ENCODE data around the gene DERL2. TPM values are rescaled to one million over a fixed set of nuclear protein-coding genes. Genes with fewer than 3 reads are reported as not detected.
"Not testable (repeated sequence)": the region's sequence is repeated elsewhere in the genome, so short reads cannot be mapped to it uniquely, and the experiment has no call there.

The DERL2 gene
- total RNA-seq, 1 donor from 2014 or later: 23.9 TPM

DNA sequence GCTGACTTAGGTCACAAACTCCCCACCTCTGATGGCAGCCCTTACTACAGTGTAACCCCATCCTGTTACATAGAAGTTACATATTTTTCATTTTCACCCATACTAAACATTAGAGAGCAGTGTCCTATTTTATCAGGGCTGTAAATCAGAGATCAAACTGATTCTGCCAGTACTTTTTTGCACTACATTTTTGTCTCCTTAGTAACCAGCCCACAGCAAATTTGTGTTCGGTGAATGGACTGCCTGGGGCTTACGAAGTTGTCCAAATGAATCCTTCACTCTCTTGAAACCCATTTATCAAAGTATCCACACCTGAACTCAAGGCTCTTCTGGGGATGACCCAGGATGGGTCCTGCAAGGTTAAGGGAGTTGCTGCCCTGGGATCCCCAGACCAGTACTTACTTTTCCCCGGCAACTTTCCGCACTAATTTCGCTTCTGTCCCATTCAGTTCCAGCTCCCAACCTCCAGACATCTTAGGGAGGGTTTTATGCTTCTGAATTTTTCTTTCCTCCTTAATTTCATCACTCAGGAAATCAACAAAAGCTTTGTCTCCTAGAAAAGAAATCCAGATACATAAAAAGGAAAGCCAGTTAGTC, 48.2 kb downstream of the DERL2 start:
- no peak for DNase-seq

DNA sequence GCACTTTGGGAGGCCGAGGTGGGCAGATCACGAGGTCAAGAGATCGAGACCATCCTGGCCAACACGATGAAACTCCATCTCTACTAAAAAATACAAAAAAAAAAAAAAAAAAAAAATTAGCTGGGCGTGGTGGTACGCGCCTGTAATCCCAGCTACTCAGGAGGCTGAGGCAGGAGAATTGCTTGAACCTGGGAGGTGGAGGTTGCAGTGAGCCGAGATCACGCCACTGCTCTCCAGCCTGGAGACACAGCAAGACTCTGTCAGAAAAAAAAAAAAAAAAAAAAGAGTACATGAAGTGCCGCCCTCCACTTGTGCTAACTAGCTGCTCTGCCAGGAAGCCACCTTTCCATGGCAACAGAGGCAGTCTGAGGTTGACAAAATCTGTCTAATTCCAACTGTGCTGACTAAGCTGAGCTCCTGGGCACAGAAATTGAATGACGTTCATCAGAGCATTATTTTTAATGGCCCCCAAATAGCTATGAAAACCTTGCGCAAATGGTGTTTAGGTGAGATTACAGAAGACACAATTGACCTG, 50.1 kb downstream of the DERL2 start:
- not testable (repeated sequence) for DNase-seq

DNA sequence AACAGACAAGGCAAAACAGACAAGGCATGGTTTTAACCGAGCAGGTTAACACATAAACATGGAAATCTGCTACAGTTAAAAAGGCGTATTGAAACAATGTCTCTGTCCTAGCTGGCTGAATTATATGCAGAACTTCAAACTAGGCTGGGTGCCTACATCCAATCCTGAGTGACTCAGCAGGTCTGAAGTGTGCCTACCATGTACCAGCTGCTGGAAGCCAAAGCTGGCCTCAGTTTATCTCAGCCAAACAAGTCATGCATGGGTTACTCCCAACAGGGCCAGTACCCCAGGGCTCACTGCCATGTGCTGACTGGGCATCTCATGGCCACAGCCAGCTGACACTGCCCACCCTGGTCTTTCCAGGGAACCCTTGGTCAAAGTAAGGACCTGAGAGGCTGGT, 51.0 kb downstream of the DERL2 start:
- DNase-seq: no peak

DNA sequence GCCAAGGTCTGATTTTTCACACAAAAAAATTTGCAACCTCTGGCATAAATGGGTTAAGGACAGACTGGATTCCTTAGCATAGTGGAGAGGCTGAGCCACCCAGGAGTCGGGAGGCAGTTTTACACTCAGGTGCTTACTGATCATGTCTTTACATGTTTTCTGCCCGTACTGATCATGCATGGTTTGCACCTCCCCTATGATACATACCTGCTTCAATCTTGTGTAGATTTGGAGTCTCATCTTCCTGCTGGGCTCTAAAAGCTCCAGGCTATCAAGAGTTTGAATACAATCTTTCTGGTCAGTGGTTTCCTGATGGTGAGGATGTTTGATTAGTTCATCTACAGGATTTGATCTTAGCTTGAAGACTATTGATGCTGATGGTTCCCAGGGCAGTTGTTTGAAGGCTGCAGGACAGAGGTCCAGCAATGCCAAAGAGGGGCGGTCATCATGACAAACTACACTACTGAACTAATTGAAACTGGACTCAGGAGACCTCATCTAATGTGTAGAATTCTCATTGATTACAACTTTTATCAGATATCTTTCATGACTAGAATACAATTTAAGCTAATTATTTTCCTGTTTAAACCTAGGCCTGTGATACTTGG, 53.9 kb downstream of the DERL2 start:
- DNase-seq: no peak

DNA sequence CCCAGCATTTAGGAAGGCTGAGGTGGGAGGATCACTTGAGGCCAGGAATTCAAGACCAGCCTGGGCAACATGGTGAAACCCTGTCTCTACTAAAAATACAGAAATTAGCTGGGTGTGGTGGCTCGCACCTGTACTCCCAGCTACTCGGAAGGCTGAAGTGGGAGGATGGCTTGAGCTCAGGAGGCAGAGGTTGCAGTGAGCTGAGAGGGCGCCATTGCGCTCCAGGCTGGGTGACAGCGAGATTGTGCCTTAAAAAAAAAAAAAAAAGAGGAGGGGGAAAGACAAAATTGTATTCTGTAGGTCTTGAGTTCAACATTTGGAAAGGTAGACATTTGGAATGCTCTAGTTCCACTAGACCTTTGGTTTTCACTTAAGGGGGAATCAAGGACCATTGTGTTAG, 54.7 kb downstream of the DERL2 start:
- not testable (repeated sequence) for DNase-seq

DNA sequence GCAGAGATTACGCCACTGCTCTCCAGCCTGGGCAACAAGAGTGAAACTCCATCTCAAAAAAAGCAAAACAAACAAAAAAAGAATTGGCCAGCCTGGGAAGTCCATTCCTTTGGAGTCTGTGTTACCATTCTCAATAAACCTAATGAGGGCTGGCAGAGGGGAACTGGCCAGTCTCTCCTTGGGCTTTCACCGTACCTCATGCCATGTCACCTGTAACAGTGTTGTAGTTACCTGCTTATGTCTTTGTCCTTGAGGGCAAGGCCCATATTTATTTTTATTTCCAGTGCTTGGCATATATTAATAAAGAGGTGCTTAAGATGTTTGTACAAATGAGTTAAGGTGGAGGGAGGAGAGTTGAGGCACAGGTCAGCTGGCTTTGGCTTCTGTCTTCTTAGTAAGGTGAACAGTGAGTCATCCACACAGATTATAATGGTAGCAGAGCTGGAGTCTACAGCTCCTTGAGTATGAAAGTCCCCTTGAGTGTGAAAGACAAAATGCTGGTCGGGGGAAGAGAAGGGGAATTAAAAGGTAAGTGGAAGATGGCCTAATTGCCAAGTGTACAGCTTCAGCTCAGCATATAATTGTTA, 55.5 kb downstream of the DERL2 start:
- DNase-seq: no peak

DNA sequence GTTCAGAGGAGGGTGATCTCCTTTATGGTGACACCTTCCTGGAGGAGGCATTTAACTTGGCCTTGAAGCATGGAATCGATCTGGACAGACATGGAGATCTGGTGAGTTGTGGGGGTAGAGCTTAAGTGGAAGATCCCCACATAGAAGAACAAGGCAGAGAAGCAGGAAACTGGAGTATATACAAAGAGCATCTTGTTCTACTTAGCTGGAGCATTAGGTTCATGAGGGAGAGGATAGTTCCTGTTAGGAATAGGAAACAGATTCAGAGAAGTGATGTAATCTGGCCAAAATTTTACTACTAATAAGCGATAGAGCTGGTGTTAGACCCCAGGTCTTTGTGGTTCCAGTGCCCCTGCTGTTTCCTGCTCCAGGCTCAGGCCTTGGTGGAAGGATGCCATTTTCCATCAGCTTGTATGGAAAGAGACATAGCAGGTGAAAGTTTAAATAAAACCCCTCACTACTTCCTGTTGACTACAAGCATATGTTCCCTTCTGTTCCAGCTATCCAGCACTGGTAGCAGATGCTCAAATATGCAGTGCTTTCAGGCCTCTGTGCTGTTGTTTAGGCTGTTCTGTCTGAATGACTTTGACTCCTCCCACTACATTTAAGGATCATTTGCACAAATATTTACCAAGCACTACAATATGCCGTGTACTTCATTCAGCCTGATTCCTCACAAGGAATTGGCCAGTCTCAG, 56.6 kb downstream of the DERL2 start:
- no peak for DNase-seq

DNA sequence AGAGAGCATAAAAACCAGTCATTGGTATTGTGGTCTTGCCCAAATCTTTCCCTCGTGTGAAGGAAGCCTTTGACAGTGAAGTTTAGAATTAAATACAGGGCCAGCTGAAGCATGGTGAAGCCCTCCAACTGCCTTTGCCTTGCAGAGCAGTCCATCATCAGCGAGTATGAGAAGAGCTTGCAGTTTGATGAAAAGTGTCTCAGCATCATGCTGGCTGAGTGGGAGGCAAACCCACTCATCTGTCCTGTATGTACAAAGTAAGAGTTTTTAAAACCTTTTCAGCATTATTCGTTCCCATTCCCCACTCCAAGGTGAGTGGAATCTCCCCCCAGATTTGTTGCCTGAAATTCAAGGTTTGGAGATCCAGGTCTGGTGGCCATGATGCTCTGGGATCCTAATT, 60.2 kb downstream of the DERL2 start:
- no peak for DNase-seq

DNA sequence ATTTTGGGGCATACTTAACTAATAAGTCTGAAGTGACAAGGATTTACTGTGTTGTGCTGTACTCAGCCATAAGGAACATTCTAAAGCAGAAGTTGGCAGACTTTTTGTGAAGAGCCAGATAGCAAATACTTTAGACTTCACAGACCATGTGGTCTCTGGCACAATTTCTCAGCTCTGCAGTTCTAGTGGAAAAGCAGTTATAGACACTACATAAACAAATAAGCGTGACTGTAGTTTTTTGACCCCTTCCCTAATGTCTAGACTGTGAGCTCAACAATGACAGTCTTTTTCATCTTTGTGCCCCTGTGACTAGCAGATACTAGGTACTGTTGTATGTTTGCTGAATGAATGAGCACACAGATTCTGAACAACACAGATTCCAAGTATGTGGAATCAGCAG, 61.1 kb downstream of the DERL2 start:
- no peak for DNase-seq

DNA sequence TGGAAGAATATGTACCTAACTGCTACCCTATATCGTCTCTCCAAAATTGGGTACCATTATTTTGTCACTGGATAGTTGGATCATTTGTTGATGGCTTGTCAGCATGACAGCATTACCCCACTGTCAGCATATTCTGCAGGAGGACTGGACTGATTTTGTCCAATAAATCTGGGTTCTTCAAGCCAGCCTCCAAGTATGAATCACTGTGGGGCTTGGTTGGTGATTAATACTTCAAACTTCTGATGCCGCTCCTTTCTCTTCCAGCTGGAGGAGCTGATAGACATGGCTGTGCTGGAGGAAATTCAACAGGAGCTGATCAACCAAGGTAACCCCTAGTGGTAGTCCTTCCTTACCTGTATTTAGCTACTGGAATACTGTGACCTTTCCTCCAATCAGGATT, 63.5 kb downstream of the DERL2 start:
- no peak for DNase-seq

Other genes starting within 250 kb of the DERL2 start
- 71.2 TPM for gene RABEP1, start 203.9 kb downstream of the DERL2 start, total RNA-seq
- 94.0 TPM for gene NUP88, start 66.5 kb downstream of the DERL2 start, total RNA-seq
- 39.3 TPM for gene RPAIN, start 66.0 kb downstream of the DERL2 start, total RNA-seq
- 108 TPM for gene C1QBP, start 47.0 kb downstream of the DERL2 start, total RNA-seq
- 11.6 TPM for gene DHX33, start 17.2 kb downstream of the DERL2 start, total RNA-seq
- 68.2 TPM for gene MIS12, start 388 bp upstream of the DERL2 start, total RNA-seq
- 101 TPM for gene NLRP1, start 98.3 kb upstream of the DERL2 start, total RNA-seq

Measured in tongue (tissue), 2 donors.